ENCODE data around the gene IGIP.
"Not testable (repeated sequence)": the region's sequence is repeated elsewhere in the genome, so short reads cannot be mapped to it uniquely, and the experiment has no call there.

Gene IGIP

DNA sequence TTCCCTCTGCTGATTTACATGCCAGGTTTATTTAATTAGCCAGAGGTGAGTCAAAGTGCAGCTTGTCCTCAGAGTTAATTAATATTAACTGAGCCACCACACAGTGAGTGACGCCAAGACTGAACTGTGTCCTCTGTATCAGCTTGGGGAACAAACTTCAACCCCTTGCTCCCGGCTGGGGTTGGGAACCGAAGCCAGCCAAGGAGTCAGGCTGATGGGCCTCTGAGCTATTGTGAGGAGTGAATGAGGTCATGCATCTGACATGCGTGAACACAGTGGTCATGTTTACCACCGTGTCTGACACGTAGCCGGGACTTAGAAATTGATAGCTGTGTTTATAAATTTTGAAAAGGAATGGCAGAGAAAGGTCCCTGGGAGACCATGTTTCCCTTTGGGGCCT, 17.1 kb downstream of the IGIP start:
- DNase-seq, result no peak

DNA sequence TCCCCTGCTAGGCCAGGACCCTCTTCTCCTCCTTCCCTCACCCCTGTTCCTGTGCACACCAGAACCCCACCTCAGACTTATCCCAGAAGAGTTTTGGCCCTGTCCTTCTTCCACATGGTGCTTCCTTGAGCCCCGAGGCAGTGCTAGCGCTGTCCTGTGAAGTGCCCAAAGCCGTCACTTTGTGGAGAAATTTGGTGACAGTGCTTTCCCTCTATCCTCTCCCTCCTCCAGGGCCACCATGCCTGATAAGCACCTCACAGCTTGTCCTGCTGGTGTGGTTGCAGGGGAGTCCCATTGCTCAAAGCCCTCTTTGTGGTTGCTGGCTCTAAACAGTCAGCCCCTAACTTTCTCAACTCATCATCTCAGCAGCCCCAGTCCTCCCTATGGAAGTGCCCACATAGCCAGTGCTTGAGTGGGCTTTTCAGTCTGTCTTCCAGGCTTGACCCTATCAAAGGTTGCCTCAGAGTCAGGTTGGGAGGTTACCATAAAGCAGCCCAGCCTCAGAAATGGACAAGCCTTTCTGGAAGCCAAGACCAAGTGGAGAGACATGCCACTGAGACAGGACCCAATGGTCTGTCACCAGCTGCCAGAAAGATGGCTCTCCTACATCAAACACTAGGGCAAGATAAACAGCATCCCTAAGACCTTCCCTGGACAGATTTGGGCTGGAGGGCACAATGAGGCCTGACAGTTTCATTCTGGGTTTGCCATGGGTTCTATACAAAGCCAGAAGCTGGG, 18.0 kb downstream of the IGIP start:
- no peak for DNase-seq

DNA sequence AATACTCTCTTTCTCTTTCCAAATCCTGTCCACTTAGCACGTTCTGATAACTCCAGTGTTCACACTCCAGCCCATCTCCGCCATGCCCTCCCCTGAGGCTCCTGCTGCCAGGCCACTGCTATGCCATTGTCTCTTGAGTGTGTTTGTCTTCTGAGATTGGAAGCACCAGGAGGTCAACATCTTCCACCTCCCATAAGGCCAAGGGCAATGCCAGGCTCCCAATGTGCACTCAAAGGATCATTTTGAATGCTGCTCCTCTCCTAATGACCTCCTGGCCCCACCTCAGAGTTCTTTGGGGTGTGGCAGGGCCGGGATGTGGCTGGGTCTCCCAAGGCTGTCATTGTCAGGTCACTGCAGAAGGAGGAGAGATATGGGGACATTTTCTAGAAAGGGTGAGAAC, 19.5 kb downstream of the IGIP start:
- DNase-seq, result no peak

DNA sequence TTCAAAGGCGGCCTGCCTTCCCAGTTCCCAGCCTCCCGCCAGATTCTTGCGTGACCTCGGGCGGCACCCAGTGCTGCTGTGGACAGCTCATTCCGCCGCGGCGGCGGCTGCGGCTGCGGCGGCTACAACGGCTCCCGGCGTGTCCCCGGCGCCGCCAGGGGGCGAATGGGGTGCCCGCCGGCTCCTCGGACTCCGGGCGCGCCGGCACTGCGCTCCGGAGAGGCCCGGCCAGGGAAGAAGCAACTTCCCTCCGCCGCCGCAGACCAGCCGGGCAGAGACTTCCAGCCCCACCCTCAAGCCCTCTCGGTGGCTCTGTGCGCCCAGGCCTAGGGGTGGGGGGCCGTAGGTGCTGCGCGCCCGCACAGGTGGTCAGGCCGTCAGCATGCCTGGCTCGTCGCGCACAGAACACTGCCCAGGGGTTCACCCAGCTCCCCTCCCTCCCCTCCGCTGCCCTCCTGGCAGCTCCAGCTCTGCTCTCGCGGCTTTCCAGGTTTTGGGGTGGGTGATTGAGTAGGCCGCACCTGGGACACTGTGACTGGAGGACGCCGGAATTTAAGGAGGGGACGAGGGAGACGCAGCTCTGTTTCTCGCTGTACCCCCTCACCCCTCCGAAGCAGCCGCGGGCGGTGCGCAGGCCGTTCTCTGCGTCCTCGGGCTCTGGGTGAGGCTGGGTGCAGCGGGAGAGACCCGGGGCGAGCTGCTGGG, 20.2 kb downstream of the IGIP start:
- no peak for DNase-seq

DNA sequence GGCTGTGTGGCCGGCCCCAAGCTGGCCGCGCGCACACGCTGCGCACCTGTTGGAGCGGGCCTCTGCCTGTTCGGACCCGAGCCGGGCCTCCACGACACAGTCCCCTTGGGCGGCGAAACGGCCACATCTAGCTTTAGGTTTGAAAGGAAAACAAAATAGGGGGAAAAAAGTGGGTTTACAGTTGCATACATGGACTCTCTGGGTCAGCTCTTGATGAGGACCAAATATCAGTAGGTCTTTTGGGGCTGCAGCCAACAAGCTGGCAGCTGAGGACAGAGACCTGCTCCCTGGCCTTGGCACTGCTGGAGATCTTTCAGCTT, 20.7 kb downstream of the IGIP start:
- DNase-seq, result no peak

DNA sequence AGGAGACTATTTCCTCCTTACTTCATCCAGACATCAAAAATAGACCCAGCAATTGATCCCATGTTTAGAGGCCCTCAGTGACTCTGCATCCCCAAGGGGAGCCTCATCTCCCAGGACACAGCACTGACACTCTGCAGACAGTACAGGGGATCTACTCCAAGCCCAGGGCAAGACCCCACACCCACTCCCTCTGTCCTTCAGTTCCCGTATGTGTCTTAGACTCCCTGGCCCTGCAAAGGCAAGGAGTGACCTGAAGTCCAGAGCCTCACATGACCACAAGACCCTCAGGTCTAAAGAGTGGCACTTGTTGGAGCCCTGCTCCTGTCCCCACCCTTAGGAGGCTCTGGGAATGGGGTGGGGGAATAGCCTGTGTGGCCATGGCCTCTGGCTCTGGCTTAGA, 21.7 kb downstream of the IGIP start:
- no peak for DNase-seq

DNA sequence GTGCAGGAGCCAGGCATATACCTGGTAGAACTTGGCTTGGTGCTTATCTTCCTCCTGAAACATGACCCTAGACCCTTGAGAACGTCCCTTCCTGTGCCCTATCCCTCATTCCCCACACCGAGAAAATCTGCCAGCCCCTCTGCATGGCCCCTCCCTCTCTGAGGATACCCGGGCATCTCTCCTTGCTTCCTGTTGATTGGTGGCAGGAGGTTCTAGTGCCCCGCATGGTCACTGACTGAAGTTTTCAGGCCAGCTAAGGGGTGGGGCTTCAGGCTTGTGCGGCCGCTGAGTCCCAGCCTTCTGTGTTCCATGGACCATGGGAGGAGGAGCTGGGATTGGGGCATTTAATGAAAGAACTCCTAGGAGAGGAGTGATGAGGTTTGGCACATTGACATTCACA, 22.8 kb downstream of the IGIP start:
- DNase-seq, result no peak

DNA sequence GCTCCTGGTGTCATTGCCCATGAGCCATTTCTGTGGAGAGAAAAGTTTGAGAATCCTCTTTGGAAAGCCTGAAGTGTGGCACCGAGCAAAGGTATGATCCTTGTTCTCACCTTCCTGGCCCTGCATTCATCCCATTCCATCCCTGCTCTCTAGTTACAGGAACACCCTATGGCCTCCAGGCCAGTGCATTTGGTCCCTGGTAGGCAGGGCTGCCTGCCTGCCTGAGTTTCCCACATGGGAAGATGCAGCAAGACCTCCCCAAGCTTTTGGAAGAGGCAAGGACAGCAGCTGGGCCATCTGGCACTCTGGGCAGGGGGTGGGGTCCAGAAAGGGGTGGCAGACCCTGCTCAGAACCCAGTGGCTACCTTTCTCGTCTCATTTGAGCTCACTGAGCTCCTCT, 24.5 kb downstream of the IGIP start:
- DNase-seq, result no peak

DNA sequence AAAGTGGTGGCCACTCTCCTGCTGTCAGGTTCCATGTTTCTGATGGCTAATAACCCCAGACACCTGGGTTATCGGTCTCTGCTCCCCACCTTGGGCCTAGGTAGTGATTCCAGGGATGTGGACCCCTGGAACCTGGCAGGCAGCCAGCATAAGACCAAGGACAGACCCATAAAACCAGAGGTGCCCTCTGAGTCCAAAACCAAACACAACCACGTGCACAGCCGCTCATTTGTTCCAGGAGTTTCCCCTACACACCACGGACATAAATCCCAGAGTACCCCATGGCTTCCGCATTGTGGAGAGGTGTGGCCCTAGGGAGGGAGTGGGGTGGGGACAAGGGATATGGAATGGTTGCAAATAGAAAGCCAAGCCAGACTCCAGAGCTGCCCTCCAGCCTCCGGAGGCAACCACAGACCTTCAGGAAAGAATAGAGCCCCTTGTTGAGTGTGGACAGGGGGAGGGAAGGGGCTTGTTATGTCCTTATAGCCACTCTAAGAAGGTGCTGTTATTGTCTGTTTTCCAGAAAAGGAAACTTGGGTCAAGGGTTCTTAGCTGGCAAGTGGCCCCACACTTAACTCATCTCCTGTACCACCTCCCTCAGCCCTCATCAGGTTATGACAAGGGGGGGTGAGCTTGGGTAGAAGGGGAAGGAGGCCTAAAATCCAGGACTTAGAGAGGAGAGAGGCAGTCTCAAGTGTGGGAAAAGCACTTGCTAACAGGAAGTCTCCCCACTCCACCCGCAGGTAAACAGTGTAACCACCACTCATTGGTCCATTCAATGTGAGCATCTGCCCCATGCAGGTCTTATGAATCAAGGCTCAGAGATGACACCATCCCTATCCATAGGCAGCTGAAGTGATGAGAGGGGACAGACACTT, 25.6 kb downstream of the IGIP start:
- DNase-seq, result no peak

DNA sequence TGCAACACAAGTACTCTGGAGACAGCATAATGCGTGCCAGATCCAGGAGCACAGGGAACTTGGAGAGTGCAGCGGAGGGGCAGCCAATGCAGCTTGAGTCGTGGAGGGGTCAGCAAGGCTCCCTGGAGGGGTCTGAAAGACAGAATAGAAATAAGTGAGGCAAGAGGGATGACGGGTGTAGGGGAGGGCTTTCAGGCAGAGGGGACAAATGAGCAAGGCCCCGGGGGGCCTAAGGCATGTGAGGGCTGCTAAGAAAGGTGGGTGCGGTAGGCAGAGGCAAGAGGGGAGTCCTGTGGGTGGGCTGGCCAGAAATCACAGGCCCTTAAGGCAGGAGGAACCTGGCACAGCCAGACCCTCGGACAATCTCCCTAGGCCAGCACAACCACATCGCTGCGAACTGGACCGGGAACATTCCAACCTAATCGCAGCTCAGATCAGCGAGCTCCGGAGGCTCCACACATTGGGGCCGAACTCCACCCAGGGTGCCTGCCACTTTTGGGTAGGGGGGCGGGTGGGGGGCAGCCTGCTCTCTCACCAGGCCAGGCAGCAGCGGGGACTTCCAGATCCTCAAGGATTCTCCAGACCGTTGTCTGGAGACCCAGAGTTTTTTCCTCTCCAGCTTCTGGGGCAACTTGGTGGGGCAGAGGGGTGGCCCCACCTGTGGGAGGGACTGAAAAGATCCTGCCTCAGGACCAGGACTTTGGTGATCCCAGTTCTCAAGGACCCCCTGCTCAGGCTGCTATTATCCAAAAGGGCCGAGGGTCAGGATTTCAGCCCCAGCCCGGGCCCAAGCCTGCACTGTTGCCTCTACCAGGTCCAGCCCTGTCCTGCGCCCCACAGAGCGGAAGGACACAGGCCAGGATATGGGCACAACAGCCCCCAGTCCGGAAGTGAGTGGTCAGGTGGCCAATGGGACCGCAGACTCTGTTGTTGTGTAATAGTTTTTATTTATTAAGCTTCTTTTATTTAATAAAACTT, 26.6 kb downstream of the IGIP start:
- no peak for DNase-seq

DNA sequence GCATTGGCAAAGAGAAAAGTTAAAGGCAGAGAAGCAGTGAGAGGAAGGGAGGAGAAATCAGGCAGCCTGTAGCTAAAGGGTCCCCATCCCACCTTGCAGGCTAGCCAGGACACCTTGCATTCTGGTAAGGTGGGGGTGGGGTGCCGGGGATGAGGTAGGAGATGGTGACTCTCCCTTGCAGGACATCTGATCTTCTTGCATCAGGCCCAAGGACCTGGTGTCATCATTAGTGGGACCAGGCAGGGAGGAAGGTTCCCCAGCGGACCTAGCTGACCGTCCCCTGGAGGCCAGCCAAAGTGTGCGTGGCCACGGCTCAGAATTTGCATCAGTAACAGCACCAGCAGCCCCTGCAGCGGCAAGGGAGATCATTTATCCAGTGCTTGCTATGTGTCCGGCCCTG, 27.5 kb downstream of the IGIP start:
- no peak for DNase-seq

DNA sequence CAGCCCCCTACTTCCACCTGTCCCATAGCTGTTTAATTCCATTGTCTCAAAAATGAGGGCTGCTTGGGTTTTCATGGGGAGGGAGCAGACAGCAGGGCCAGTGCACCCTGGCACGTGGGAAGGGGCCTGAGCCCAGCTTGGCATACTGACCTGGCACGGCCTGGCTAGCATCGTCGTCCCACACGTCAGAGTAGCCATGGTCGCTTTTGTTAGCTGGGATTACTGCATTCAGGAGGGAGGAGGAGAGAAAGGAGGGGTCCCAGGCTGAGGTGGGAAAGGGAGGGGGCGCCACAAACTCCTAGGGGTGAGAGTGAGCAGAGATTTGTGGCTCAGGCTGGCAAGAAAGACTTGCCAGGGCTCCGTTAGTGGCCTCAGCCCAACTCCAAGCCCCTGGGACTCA, 28.2 kb downstream of the IGIP start:
- DNase-seq, result no peak

DNA sequence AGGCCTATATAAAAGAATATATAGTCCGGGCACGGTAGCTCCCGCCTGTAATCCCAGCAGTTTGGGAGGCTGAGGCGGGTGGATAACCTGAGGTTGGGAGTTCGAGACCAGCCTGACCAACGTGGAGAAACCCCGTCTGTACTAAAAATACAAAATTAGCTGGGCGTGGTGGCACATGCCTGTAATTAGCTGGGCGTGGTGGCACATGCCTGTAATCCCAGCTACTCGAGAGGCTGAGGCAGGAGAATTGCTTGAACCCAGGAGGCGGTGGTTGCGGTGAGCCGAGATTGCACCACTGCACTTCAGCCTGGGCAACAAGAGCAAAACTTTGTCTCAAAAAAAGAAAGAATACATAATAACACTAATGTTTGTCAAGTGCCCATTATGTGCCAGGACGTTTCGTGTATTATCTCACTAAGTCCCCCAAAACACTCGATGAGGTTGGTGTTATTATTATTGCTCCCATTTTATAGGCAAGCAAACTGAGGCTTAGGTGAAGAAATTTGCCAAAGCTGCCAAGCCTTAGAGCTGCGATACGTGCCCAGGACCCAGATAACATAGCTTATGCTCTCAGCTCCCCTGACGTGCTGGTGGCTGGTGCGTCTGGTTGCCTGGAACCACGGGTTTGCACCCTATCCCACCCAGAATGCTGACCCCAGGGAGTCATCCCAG, 29.1 kb downstream of the IGIP start:
- DNase-seq, result not testable (repeated sequence)

DNA sequence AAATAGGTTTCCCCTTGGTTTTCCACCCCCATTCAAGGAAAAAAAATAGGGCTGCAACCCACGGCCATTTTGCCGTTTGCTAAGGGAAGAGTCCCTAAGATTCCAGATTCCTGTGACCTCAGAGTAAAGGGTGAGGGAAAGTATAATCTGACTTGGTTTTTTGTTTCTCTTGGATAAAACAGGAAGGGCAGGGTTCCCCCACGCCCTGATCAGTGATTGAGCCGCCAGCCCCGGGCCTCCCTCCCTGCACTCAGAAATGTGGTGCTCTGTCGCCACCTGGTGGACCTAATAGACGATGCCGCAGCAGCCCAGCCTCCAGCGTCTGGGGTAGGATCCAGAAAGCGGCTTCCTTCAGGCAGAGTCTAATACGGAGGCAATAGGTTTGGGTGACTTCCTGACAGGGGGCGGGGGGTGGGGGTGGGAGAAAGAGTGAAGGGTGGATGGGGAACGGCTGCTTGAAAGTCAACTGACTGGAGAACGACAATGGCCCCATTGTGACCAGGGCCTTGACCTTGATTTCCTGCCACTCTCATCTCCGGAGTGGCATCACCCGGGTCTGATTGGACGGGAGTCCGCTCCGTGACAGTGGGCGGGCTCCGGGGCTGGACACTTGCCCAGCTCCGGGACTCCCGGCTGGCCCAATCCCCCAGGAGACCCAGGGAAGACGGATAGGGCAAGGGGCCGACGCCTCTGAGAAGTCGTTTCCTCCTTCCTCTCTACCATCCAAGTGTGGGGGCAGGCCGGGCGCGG, 31.5 kb downstream of the IGIP start:
- DNase-seq, result peak; percentile 58

DNA sequence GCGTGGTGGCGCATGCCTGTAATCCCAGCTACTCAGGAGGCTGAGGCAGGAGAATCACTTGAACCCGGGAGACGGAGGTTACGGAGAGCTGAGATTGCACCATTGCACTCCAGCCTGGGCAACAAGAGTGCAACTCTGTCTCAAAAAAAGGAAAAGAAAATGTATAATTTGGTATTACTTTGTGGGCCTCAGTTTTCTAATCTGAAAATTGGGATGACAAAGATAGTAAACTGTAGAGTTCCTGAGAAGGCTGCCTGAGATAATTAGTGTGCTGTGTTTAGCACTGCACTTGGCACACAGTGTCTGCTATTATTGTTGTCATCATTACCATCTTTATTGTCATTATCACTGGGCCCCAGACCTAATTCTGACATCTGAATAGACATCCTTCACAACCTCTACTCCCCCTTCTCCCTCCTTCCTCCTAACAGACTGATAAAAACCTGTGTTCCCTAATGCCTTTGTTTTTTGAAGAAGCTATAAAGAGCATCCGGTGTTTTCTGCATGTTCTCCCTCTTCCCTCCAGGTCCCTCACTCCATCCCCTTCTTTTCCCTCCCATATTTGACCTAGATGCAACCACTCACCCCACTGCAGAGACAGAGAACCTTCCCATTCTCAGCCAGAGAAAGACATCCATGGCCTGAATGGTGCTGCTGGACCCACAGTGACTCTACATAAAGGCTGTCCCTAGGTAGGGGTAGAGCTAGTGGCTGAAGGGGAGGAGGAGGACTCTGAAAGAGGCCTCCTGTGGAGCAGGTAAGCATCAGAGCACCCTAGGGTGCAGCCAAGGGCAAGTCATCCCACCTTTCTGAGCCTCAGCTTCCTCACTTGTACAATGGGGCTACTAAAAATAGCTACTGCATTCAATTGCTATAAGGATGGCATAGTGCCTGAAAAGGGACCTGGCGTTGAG, 33.5 kb downstream of the IGIP start:
- DNase-seq, result no peak

DNA sequence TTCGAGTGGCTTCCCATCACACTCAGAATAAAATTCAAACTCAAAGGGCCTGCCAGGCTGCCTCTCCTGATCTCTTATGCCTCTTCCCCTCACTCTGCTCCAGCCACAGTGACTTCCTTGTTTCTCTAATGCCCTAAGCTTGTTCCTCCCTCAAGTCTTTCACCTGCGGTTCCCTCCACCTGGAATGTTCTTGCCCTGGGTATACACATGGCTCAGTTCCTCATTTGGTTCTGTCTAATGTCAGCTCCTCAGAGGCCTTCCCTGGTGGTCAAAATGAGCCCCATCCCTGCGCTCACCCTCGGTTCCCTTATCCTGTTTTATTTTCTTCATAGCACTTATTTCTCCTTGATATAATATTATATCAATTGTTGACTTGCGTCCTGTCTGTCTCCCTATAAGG, 36.5 kb downstream of the IGIP start:
- DNase-seq, result no peak

DNA sequence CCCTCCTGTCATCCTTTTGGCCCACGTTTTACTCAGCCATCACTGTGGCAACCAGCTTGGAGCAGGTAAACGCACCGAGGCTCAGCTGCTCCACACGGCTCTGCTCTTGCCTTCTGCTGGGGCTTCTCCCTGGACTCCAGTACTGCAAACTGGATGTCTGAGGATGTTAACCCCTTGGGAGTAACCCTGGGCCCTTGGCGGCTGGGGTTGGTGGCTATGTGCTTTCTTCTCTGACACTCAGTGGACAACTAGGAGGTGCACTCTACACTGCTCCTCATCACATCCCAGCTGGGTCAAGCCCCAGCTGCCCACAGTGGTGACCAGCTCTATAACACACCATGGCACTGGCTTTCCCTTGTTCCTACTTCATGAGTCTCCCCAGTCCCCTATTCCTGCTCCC, 37.0 kb downstream of the IGIP start:
- DNase-seq, result no peak

DNA sequence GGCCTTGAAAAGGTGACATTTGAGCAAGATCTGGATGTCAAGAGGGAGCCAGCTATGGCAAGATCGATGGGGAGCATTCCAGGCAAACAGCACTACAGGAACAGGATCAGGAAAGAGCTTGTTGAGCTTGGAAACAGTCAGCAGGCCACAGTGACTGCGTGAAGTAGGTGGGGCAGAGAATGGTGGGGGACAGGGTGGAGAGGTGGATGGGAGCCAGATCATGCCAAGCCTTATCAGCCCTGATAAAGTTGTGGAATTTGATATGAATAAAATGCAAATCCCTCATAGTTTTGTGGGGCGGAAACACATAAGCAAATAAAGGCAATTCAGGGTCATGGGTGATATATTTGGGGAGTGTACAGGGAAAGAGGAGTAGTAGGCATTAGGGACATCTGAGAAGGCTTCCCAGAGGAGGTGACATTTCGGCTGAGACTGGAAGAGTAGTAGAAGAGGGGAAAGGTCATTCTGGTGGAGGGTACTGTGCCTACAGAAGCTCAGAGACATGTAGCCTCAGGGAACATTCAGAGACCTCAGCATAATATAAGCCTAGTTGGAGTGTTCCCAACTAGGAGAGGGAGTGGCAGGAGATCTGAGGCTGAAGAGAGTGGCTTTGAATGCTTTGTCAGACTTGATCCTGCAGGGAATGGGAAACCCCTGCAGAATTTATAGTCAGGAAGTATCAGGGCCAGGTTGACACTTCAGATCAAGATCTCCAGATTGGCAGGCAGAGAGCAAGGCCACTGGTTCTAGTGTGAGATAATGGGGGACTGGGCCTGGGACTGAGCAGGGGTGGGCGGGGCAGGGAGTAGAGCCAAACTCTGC, 39.6 kb downstream of the IGIP start:
- no peak for DNase-seq

DNA sequence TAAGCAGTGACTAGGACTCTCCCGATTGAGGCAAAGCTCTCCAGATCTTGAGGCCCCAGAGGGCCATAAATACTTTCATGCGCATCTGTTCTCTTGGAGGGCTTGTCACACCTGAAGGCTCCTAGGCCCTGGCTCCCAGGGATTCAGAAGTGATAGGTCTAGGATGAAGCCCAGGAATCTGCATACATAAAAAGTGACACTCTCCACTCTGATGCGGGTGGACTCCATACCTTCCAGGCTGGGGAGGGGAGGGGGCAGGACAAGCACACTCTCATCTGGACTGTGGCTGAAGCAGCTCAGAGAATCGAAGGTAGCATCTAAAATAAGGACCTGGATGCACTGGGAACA, 40.2 kb downstream of the IGIP start:
- DNase-seq, result no peak

DNA sequence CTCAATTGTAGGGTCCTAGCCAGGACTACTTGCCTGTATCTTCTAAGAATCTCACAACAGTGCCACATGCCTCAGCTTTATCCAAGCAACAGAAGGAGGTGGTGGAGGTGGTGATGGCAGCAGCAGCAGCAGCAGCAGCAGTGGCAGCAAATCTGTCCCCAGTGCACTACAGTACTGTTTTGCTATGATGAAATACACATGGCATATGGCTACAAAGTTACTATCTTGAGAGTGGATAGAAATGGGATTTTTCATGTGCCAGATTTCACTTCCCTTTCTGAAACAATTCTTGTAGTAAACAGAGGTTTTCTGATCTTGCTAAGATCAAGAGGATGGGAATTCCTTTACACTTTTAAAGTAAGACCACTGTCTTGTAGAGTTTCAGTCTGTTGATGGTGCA, 41.2 kb downstream of the IGIP start:
- DNase-seq, result no peak
